Stimulated activated CD4-positive, alpha-beta T cell treated with anti-CD3 and anti-CD28 coated beads, Interleukin-1b, Interleukin-23, amount 100 ng/mL, for 48 hours (primary cell): ENCODE measurements around the gene LST1.

Source experiments
- DNase-seq: peaks from one replicate; pipeline ENCODE4 v3.0.0-alpha.2; 2020

Gene LST1

GRCh38 chr6:31586008-31586407, at the start of gene LST1:
Gene LST1, plus strand, starts transcription at chr6:31586277. Its CDS starts 1,023 bp downstream, at chr6:31587300.
- DNase-seq: no peak

- no peak for DNase-seq
Observed at GRCh38 chr6:31538805-31539400, 47.2 kb upstream of the LST1 start.

GRCh38 chr6:31540640-31541039, 45.4 kb upstream of the LST1 start:
- DNase-seq: no peak

- peak; percentile 66 for DNase-seq
Observed at GRCh38 chr6:31541059-31541657, 44.9 kb upstream of the LST1 start.

GRCh38 chr6:31541658-31542521, 44.2 kb upstream of the LST1 start, which contains the start of gene DDX39B:
Gene DDX39B, minus strand, starts transcription at chr6:31542003. Its CDS starts 1,471 bp downstream, at chr6:31540532.
- DNase-seq: peak; percentile 95

- DNase-seq: no peak
Observed at GRCh38 chr6:31543639-31544038, 42.4 kb upstream of the LST1 start.

GRCh38 chr6:31544676-31545075, 41.4 kb upstream of the LST1 start:
- no peak for DNase-seq

- DNase-seq: no peak
Observed at GRCh38 chr6:31545291-31545690, 40.8 kb upstream of the LST1 start.

GRCh38 chr6:31546339-31546957, 39.6 kb upstream of the LST1 start, which contains the start of gene ATP6V1G2:
Gene ATP6V1G2, minus strand, starts transcription at chr6:31546608. Its CDS starts 49 bp downstream, at chr6:31546559.
- DNase-seq: peak; percentile 94

- peak; percentile 94 for DNase-seq
Observed at GRCh38 chr6:31546958-31547726, 38.9 kb upstream of the LST1 start, which contains the start of gene NFKBIL1. Gene NFKBIL1, plus strand, starts transcription at chr6:31547608. Its CDS starts 87 bp downstream, at chr6:31547695.

- no peak for DNase-seq
Observed at GRCh38 chr6:31547727-31548543, 38.1 kb upstream of the LST1 start.

GRCh38 chr6:31548544-31548873, 37.6 kb upstream of the LST1 start:
- no peak for DNase-seq

GRCh38 chr6:31551371-31551770, 34.7 kb upstream of the LST1 start:
- peak; percentile 66 for DNase-seq

GRCh38 chr6:31556307-31556706, 29.8 kb upstream of the LST1 start:
- no peak for DNase-seq

GRCh38 chr6:31557443-31558317, 28.4 kb upstream of the LST1 start:
- no peak for DNase-seq

- DNase-seq: no peak
Observed at GRCh38 chr6:31558318-31558625, 27.8 kb upstream of the LST1 start.

GRCh38 chr6:31558631-31559500, 27.2 kb upstream of the LST1 start:
- DNase-seq: peak; percentile 79

- DNase-seq: no peak
Observed at GRCh38 chr6:31559606-31559957, 26.5 kb upstream of the LST1 start.

- peak; percentile 70 for DNase-seq
Observed at GRCh38 chr6:31559958-31560696, 25.9 kb upstream of the LST1 start.
